NAMALWA (cell line): Measurements from ENCODE around the gene TRAF2.
"Not testable (repeated sequence)": the region's sequence is repeated elsewhere in the genome, so short reads cannot be mapped to it uniquely, and the experiment has no call there.

Experiments
- DNase-seq: peaks from one replicate; pipeline ENCODE4 v3.0.0-alpha.2; 2015; ENCODE audit warnings: low spot score

Gene TRAF2, protein sequence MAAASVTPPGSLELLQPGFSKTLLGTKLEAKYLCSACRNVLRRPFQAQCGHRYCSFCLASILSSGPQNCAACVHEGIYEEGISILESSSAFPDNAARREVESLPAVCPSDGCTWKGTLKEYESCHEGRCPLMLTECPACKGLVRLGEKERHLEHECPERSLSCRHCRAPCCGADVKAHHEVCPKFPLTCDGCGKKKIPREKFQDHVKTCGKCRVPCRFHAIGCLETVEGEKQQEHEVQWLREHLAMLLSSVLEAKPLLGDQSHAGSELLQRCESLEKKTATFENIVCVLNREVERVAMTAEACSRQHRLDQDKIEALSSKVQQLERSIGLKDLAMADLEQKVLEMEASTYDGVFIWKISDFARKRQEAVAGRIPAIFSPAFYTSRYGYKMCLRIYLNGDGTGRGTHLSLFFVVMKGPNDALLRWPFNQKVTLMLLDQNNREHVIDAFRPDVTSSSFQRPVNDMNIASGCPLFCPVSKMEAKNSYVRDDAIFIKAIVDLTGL

DNA sequence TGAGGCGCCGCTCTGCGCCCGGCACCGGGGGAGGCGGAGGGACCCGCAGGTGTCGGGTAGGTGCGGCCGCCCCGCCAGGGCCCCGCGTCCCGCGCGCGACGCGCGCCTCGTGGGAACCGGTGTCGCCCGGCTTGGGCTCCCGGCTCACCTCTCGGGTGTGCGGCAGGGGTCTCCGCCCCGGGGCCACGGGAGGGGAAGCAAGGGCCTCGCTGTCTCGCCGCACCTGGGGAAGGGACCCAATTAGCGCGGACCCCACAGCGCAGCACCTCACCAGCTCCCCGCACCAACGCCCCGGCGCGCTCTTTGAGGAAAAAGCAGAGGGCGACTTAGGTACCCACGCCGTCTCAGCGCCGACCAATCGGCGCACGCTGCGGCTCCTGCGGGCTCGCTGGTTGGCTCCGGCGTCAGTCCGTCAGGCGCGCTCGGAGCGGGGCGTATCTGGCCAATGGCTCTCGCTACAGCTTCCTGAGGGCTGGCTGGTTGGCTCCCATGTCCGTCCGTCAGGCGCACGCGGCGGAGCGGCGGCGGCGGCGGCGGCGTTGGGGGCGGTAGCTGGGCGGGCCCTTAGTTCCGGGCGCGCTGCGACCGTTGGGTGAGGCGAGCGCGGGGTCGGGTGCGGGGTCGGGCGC lies at the start of gene TRAF2:
TRAF2 (plus strand) TSS at position 567 of the 629 bp plus-strand sequence. CDS start 12,225 bp downstream, outside the sequence.
- DNase-seq, result peak; percentile 98

- DNase-seq, result no peak
Measured at GRCh38 chr9:136837146-136837855, 49.0 kb upstream of the TRAF2 start.

- not testable (repeated sequence) for DNase-seq
Measured at GRCh38 chr9:136837856-136838277, 48.4 kb upstream of the TRAF2 start.

DNA sequence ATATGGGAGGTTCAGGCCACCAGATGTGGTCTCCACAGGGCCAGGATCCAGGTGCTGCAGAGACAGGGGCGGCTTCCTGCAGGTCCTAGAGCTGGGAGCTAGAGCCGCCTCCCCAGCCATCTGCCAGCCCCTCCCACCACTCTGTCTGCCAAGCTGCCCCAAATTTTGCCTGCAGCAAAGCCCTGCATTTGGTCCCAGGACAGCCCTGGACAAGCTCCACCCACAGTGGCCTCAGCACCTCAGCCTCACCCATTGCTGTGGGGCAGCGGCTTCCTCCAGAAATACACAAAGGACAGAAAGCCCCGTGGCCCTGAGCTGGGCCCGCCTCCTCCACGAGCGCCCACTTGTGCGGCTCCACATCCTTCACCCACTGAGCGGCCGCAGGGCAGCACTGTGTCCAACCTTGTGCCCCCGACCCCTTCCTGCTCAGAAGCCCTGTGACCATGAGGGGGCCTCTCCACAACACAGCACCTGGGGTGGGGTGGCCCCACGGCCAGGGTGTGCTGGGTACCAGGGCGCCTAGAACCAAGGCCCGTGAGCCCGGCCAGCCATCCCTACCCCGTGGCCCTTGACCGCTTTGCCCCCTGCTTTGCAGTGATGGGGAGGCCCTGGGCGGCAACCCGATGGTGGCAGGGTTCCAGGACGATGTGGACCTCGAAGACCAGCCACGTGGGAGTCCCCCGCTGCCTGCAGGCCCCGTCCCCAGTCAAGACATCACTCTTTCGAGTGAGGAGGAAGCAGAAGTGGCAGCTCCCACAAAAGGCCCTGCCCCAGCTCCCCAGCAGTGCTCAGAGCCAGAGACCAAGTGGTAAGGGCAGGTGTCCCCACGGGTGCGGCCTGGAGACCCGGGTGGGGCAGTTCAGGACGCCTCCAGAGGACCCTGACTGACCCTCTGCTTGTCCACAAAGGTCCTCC lies 47.7 kb upstream of the TRAF2 start:
- DNase-seq, result no peak

DNA sequence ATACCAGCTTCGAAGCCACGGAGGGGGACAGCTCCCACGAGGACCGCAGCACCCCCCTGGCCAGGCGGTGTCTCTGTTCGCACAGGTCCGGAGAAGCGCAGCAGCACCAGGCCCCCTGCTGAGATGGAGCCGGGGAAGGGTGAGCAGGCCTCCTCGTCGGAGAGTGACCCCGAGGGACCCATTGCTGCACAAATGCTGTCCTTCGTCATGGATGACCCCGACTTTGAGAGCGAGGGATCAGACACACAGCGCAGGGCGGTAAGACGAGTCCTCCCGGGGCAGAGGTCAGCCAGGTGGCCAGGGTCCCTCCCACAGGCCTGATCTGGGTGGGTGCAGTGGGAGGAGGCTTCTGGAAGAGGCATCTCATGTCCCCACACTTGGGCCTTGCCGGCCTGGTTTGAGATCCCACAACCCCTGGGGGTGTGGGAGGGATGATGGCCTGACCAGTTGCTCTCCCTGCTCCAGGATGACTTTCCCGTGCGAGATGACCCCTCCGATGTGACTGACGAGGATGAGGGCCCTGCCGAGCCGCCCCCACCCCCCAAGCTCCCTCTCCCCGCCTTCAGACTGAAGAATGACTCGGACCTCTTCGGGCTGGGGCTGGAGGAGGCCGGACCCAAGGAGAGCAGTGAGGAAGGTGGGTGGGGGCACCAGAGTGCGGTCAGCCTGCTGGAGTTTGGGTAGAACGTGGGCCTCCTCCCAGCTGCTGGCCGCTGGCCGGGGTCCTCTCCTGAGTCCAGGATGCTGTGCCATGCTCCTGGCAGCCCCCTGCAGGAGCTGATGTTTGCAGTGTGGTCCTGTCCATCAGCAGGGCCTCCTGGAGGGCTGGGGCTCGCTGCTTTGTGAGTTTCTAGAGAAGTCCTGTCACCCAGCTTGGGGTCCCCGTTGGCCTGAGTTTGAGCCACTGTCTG lies 46.8 kb upstream of the TRAF2 start:
- no peak for DNase-seq

GRCh38 chr9:136840140-136840876 lies 46.0 kb upstream of the TRAF2 start:
- DNase-seq, result no peak

GRCh38 chr9:136840877-136841645 lies 45.3 kb upstream of the TRAF2 start:
- peak; percentile 64 for DNase-seq

DNA sequence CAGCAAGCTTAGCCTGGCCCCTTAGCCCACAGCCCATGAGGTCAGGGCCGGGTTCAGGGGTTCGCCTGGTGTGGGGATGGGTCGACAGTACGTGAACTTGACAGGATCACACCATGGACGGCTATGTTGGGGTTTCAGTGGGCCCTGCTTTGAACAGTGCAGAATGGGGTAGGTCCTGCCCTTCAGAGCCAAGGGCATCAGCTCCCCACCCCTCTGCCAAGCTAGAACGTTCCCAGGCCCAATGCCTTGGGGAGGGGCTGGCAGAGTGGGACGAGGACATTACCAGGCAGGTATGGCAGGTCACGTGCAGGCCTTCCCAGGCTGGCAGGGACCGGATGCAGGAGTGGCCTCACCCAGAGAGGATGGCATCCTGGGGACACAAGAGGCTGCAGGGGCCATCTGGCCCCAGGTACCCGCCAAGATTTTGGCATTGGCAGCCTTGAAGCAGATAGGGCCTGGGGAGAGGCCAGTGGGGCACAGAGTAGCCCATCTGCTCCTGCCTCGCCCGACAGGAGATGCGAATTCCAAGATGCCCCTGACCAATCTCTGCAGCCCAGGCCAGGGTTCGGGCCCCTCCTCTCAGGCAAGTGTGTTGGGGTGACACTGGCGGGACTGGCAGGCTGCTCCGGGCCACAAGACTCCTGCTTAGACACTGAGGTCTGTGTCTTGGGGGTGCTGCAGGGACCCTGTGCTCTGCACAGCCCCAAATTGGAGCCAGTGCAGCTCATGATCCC lies 44.5 kb upstream of the TRAF2 start:
- DNase-seq, result not testable (repeated sequence)

DNA sequence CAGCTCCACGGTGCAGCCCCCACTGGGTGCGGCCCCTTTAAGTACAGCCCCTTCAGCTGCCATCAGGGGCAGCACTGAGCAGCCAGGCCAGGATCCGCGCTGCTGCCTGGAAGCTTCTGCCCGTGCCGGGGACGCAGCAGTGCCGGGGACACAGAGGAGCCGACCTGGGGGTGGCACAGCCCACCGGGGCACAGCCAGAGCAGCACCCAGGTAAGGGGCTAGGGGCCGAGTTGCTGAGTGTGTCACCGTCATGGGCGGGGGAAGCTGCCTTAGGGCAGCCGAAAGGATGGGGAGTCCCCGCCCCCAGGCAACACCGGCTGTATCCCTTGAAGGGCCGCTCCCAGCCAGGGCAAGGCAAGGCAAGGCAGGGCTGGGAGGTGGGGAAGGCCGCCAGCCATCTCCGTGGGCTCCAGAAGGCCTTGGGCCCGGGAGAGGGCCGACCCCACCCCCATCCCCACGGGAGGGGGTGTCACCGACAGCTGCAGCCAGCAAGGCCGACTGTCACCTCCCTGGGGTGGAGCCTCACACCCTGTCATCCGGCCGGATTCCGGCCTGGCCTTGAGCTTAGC lies 43.9 kb upstream of the TRAF2 start, which contains the start of gene AJM1:
AJM1 (plus strand) TSS at position 99 of the 569 bp plus-strand sequence. CDS start 1,937 bp downstream, outside the sequence.
- DNase-seq, result peak; percentile 90

DNA sequence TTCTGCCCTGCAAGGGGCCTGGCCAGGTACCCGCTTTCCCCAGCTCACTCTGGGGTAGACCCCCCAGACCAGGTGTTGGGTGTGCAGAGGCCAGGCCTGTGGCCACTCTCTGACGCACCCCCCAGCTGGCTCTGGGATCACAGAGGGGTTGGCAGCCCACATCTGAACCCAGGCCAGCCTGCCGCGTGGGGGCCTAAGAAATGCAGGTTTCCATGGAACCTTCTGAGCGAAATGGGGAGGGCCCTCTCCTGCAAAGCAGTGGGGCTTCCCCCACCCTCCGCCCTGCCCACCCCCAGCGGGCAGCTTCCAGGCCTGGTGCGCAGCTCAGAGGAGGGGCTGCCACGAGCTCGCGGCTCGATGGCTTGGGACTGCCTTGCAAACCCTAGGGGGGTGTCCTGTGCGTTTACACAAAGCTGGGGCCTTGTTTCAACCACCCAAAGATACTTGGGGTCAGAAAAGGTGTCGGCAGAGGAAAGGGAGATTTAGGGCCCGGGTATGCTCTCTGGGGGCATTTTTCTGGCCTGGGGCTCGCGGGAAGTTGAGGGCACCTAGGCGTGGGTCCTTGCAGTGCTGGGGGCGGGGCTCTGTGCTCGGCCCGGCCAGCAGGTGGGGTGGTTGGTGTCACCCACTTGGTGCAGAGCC lies 43.0 kb upstream of the TRAF2 start:
- peak; percentile 38 for DNase-seq

DNA sequence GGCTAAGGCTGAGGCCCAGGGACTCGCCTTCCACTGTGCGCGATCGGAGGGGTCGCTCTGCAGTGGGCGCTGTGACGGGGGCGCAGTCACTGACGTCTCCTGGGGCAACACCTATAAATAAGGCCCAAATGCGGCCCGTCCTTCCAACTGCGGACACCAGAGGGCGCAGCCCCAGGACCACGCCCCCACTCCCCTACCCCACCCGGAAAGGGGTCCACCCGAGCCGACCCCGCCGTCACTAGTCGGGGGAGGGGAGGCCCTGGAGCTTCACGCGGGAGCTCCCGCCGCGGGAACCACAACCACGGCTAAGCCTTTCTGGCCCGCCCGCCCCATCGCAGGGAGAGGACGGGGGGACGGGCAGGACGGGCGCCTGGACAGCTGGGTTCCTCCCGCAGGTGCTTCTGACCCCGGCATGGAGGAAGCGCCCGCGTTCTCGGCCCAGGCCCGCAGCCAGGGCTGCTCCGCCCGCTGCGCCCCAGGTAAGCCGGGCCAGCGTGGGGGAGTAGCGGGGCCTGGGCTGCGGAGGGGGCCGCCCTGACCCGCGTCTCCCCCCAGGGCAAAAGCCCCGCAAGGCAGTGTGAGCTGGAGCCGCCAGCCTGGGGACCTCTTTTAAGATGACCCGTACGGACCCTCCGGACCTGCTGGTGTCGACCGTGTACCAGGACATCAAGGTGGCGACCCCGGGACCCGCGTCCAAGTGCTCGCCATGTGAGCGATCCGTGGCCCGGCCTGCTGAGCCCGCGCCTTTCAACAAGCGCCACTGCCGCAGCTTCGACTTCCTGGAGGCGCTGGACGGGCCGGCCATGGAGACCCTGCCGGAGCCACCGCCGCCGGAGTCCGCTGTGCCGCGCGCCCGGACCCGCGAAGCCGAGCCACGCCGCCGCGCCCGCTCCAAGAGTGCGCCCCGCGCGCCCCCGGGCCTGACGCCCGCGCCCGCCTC lies 42.2 kb upstream of the TRAF2 start:
- DNase-seq, result peak; percentile 65

DNA sequence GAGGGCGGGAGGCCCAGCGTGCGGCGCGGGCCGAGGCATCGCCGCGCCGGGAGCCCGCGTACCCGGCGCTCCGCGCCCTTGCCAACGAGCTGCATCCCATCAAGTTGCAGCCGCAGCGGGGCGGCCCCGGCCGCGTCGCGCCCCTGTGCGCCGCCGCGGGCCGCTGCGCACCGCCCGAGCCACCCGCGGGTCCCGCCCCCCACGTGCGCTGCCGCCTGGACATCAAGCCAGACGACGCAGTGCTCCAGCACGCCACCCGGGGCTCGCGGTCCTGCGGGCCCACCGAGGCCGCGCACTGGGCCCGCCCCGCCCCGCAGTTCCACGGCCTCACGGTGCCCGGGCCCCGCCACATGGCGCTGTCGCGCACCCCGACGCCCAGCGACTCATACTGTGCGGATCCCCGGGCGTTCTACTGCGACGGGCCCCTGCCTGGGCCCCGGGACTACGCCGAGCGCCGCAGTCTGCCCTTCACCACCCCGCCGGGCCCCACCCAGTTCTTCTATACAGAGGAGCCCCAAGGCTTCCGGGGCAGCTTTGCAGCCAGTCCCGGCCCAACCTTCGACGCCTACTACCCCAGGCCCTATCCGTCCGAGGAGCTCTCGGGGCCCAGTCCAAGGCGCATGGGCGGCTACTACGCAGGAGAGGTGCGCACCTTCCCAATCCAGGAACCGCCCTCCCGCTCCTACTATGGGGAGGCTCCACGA lies 41.4 kb upstream of the TRAF2 start:
- DNase-seq, result no peak

DNA sequence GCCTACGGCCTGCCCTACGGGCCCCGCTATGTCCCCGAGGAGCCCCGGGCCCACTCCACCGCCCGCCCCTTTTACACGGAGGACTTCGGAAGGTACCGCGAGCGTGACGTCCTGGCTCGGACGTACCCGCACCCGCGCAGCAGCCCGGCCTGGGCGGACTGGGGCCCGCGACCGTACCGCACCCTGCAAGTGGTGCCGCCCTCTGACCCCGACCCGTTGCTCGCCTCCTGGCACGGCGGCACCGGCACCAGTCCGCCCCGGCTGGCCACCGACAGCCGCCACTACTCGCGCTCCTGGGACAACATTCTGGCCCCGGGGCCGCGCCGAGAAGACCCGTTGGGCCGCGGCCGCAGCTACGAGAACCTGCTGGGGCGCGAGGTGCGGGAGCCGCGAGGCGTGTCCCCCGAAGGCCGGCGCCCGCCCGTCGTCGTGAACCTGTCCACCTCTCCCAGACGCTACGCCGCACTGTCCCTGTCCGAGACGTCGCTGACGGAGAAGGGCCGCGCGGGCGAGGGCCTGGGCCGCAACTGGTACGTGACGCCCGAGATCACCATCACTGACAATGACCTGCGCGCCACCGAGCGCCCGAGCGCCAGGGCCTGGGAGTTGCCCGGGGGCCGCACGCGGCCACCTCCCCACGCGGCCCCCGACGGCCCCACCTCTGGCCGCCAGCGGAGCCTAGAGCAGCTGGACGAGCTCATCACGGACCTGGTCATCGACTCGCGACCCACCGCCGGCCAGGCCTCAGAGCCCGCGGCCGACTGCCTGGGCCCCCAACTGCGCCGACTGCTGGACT lies 40.7 kb upstream of the TRAF2 start:
- no peak for DNase-seq

DNA sequence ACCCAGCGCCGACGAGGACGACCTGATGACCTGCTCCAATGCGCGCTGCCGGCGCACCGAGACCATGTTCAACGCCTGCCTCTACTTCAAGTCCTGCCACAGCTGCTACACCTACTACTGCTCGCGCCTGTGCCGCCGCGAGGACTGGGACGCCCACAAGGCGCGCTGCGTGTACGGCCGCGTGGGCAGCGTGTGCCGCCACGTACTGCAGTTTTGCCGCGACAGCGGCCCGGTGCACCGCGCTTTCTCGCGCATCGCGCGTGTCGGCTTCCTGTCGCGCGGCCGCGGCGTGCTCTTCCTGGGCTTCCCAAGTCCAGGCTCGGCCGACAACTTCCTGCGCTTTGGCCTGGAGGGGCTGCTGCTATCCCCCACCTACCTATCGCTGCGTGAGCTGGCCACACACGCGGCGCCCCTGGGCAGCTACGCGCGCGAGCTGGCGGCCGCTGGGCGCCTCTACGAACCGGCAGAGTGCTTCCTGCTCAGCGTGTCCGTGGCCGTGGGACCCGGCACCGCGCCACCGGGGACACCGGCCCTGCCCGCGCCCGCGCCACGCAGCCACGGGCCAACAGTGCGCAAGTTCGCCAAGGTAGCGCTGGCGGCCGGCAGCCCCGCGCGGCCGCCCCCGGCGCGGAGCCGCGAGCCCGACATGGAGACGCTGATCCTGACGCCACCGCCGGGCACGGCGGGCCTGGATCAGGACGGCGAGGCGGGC lies 39.8 kb upstream of the TRAF2 start:
- no peak for DNase-seq
